SU-DHL-6 (cell line): ENCODE measurements around the gene ADAM19.

Experiments
- H2AFZ ChIP-seq: fragments of 200-600 bp; sonication (generic); 2 replicates; pipeline ENCODE4 v1.6.1; 2014; ENCODE audit warnings: low read depth, mild to moderate bottlenecking, moderate library complexity, mixed read lengths, antibody characterized with exemption, low read length; ENCODE audit not compliant: severe bottlenecking
- H3F3A ChIP-seq: fragments of 200-600 bp; shearing (Covaris generic); 2 replicates; pipeline ENCODE4 v1.6.0; 2016; ENCODE audit warnings: antibody characterized with exemption, mild to moderate bottlenecking; ENCODE audit not compliant: insufficient read depth
- H3K27ac ChIP-seq: fragments of 200-600 bp; sonication (generic); 2 replicates; pipeline ENCODE4 v1.5.1; 2016; ENCODE audit warnings: low read depth, mild to moderate bottlenecking, low read length, moderate library complexity, mixed read lengths
- H3K27me3 ChIP-seq: fragments of 200-600 bp; sonication (generic), shearing (Covaris generic); 2 replicates; pipeline ENCODE4 v1.6.0; 2014; ENCODE audit warnings: mild to moderate bottlenecking, low read length
- H3K36me3 ChIP-seq: fragments of 200-600 bp; sonication (generic); 2 replicates; pipeline ENCODE4 v1.6.1; 2014; ENCODE audit warnings: mild to moderate bottlenecking, low read length, mixed read lengths
- H3K4me2 ChIP-seq: fragments of 300-600, 200-600 bp; shearing (Covaris generic), sonication (generic); 2 replicates; pipeline ENCODE4 v1.6.0; 2014; ENCODE audit warnings: low read length, low read depth, mild to moderate bottlenecking; ENCODE audit not compliant: poor library complexity, severe bottlenecking
- H3K4me3 ChIP-seq: fragments of 200-600 bp; sonication (generic); 2 replicates; pipeline ENCODE4 v1.5.1; 2014; ENCODE audit warnings: antibody characterized with exemption, low read length, mild to moderate bottlenecking, mixed read lengths; ENCODE audit not compliant: insufficient read depth, poor library complexity, severe bottlenecking
- H3K79me2 ChIP-seq: fragments of 200-600 bp; sonication (generic); 2 replicates; pipeline ENCODE4 v1.6.1; 2014; ENCODE audit warnings: mild to moderate bottlenecking, low read length, moderate library complexity; ENCODE audit not compliant: insufficient read depth
- H3K9ac ChIP-seq: fragments of 200-600 bp; sonication (generic); 2 replicates; pipeline ENCODE4 v1.7.0; 2014; ENCODE audit warnings: mild to moderate bottlenecking, low read length
- H3K9me2 ChIP-seq: fragments of 200-600 bp; sonication (generic); replicated peaks from 2 replicates; pipeline ENCODE4 v1.6.1; 2014; ENCODE audit warnings: low read length; ENCODE audit not compliant: insufficient read depth
- H3K9me3 ChIP-seq: fragments of 200-600 bp; sonication (generic); 2 replicates; pipeline ENCODE4 v1.6.1; 2014; ENCODE audit warnings: low read length, mixed read lengths; ENCODE audit not compliant: insufficient read depth
- H4K20me1 ChIP-seq: fragments of 200-600 bp; sonication (generic); 2 replicates; pipeline ENCODE4 v1.6.1; 2014; ENCODE audit warnings: low read depth, mild to moderate bottlenecking, antibody characterized with exemption, low read length, moderate library complexity, mixed read lengths
- EZH2phosphoT487 ChIP-seq: fragments of 200-600 bp; sonication (generic), shearing (Covaris generic); conservative IDR thresholded peaks from 2 replicates; pipeline ENCODE4 v1.6.1; 2018; ENCODE audit warnings: mild to moderate bottlenecking, antibody characterized with exemption, low read length, moderate library complexity, mixed read lengths
- TF ChIP-seq, protein P1 (sequence below): fragments of 200-600 bp; sonication (generic); IDR thresholded peaks from one replicate; pipeline ENCODE4 v1.5.1; 2017; ENCODE audit warnings: antibody characterized with exemption, mild to moderate bottlenecking, low read length, moderate library complexity; ENCODE audit not compliant: insufficient read depth, poor library complexity, severe bottlenecking

Gene ADAM19

GRCh38 chr5:157487358-157487757 lies 88.2 kb downstream of the ADAM19 start:
- peak overlapping the region; percentile 42 for H3K4me3 ChIP-seq
- H3K9me3 ChIP-seq: no peaks in the 10 kb centered on the region
- peak overlapping the region; percentile 92 for H3K4me2 ChIP-seq
- peak overlapping the region; percentile 100 for H3K27ac ChIP-seq
- H3F3A ChIP-seq: peaks cover 43% of the 10 kb centered on the region
- no peaks in the 10 kb centered on the region for H3K9me2 ChIP-seq
- H3K79me2 ChIP-seq: no peaks in the 10 kb centered on the region
- no peaks in the 10 kb centered on the region for H4K20me1 ChIP-seq
- H3K27me3 ChIP-seq: no peaks in the 10 kb centered on the region
- H3K36me3 ChIP-seq: peaks cover 16% of the 10 kb centered on the region; the same call in 1 of the 2 replicates
- TF ChIP-seq EZH2phosphoT487: no peak
- TF ChIP-seq, protein P1, sequence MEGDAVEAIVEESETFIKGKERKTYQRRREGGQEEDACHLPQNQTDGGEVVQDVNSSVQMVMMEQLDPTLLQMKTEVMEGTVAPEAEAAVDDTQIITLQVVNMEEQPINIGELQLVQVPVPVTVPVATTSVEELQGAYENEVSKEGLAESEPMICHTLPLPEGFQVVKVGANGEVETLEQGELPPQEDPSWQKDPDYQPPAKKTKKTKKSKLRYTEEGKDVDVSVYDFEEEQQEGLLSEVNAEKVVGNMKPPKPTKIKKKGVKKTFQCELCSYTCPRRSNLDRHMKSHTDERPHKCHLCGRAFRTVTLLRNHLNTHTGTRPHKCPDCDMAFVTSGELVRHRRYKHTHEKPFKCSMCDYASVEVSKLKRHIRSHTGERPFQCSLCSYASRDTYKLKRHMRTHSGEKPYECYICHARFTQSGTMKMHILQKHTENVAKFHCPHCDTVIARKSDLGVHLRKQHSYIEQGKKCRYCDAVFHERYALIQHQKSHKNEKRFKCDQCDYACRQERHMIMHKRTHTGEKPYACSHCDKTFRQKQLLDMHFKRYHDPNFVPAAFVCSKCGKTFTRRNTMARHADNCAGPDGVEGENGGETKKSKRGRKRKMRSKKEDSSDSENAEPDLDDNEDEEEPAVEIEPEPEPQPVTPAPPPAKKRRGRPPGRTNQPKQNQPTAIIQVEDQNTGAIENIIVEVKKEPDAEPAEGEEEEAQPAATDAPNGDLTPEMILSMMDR: no peak
- H3K9ac ChIP-seq: peak overlapping the region; percentile 71
- no peak overlapping the region for H2AFZ ChIP-seq

DNA sequence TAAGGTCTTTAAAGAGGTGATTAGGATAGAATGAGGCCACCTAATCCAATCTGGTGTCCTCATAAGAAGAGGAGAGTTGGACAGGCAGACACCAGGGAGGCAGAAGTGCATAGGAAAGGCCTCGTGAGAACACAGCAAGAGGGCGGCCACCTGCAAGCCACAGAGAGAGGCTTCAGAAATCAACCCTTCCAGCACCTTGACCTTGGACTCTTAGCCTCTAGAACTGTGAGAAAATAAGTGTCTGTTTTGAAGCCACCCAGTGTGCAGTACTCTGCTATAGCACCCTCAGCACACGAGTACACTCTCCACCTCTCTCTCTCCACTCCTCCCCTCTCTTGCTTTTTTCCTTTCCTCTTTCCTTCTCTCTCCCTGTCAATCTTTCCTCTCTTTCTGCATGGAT lies 88.7 kb downstream of the ADAM19 start:
- Histone ChIP-seq H3K79me2 (no peaks in the 10 kb centered on the region), H3K4me2 (peak overlapping the region; percentile 92), H3K9me2 (no peaks in the 10 kb centered on the region), H3K36me3 (peaks cover 16% of the 10 kb centered on the region; the same call in 1 of the 2 replicates), H3K27me3 (no peaks in the 10 kb centered on the region), H4K20me1 (no peaks in the 10 kb centered on the region), H3K9ac (peak overlapping the region; percentile 71), H3K4me3 (peak overlapping the region; percentile 42), H3F3A (peaks cover 43% of the 10 kb centered on the region), H2AFZ (no peak overlapping the region), H3K9me3 (no peaks in the 10 kb centered on the region), H3K27ac (peak overlapping the region; percentile 100)
- TF ChIP-seq EZH2phosphoT487: no peak
- TF ChIP-seq, protein P1: no peak

GRCh38 chr5:157486221-157486681 lies 89.3 kb downstream of the ADAM19 start:
- Histone ChIP-seq H3K27me3 (no peaks in the 10 kb centered on the region), H3K36me3 (peaks cover 16% of the 10 kb centered on the region; the same call in 1 of the 2 replicates), H3K4me3 (peak overlapping the region; percentile 16), H3K27ac (peak overlapping the region; percentile 100), H4K20me1 (no peaks in the 10 kb centered on the region), H3K9me2 (no peaks in the 10 kb centered on the region), H2AFZ (no peak overlapping the region), H3F3A (peaks cover 41% of the 10 kb centered on the region), H3K9me3 (no peaks in the 10 kb centered on the region), H3K9ac (peak overlapping the region; percentile 71), H3K79me2 (no peaks in the 10 kb centered on the region), H3K4me2 (peak overlapping the region; percentile 92)
- TF ChIP-seq, protein P1: no peak
- TF ChIP-seq EZH2phosphoT487: no peak
